HCT116 (cell line): ENCODE measurements around the gene CHN1. TPM values are rescaled to one million over a fixed set of nuclear protein-coding genes. Genes with fewer than 3 reads are reported as not detected.

Experiments used
- ATAC-seq: fragments of 200-7000 bp; cut with Tn5 transposase; 2 replicates; pipeline ENCODE4 v1.9.1; 2020; ENCODE audit warnings: mild to moderate bottlenecking, moderate library complexity
- BruUV-seq: library from RNA; stranded (reverse); fragments of 400-500 nt; replicated peaks from 2 replicates; lab custom pipeline; 2021; lab: Mats Ljungman, UMichigan
- CTCF ChIA-PET: fragments of 300-600 bp; sonication (Branson Sonifier 250); formaldehyde crosslinking; loops from one replicate; lab custom pipeline; 2021; ENCODE audit warnings: antibody characterized with exemption; lab: Charles Lee
- POLR2A ChIA-PET: fragments of 300-600, 350-600 bp; sonication (Branson Sonifier 250); formaldehyde crosslinking; loops from one replicate; lab custom pipeline; 2021; ENCODE audit warnings: antibody characterized with exemption; lab: Charles Lee
- RAD21 ChIA-PET, 2 experiments: fragments of 300-600 bp; sonication (Branson Sonifier 250); formaldehyde crosslinking; loops; one replicate each; lab custom pipeline; 2023; ENCODE audit warnings: low total read pairs in 2 of 2; ENCODE audit not compliant: uncharacterized antibody in 2 of 2, unreplicated experiment in 2 of 2, low non-redundant PET in 1 of 2; lab: Charles Lee
- DNase-seq: peaks from one replicate; pipeline ENCODE4 v3.0.0-alpha.2; 2010; ENCODE audit warnings: low read depth, low spot score
- H2AFZ ChIP-seq: fragments of 200-600 bp; shearing (Covaris generic), sonication (generic); 2 replicates; pipeline ENCODE4 v1.6.1; 2017; ENCODE audit warnings: low read depth, mixed run types, mixed read lengths, antibody characterized with exemption, low read length; ENCODE audit not compliant: poor library complexity, severe bottlenecking
- H3K27ac ChIP-seq: 2 replicates; pipeline ENCODE4 v1.5.1; 2012; ENCODE audit warnings: low read depth, low read length
- H3K27me3 ChIP-seq: fragments of 200-600 bp; sonication (generic); 2 replicates; pipeline ENCODE4 v1.6.1; 2016; ENCODE audit warnings: mixed run types, low read length, mixed read lengths; ENCODE audit not compliant: insufficient read depth
- H3K36me3 ChIP-seq, 2 experiments: fragments of 200-500 bp in 1 of 2; fragments of 200-600 bp in 1 of 2; sonication (Bioruptor generic) in 1 of 2; sonication (generic) in 1 of 2; 2 replicates each; pipeline versions ENCODE4 v1.5.1 to v1.6.1; 2014 to 2016; ENCODE audit warnings: low read length in 2 of 2, inconsistent platforms in 1 of 2, mixed read lengths in 1 of 2, mixed run types in 1 of 2; ENCODE audit not compliant: insufficient read depth in 2 of 2, control insufficient read depth in 1 of 2
- H3K4me1 ChIP-seq, 2 experiments: fragments of 200-600 bp in 1 of 2; sonication (generic) in 1 of 2; 2 replicates each; pipeline versions ENCODE4 v1.5.1 to v1.6.1; 2012 to 2017; ENCODE audit warnings: low read length in 2 of 2, inconsistent platforms in 1 of 2, mild to moderate bottlenecking in 1 of 2, mixed read lengths in 1 of 2, mixed run types in 1 of 2, moderate library complexity in 1 of 2; ENCODE audit not compliant: insufficient read depth in 2 of 2, control insufficient read depth in 1 of 2
- H3K4me2 ChIP-seq: fragments of 200-600 bp; sonication (generic); 2 replicates; pipeline ENCODE4 v1.6.1; 2017; ENCODE audit warnings: mixed run types, low read length, mixed read lengths
- H3K4me3 ChIP-seq, 2 experiments: fragments of 200-600 bp in 1 of 2; sonication (generic) in 1 of 2; replicated peaks in 1 of 2; 2 replicates each; pipeline ENCODE4 v1.5.1; 2011 to 2016; ENCODE audit warnings: low read length in 2 of 2, control low read depth in 1 of 2, low read depth in 1 of 2, mild to moderate bottlenecking in 1 of 2, mixed read lengths in 1 of 2, mixed run types in 1 of 2
- H3K79me2 ChIP-seq: fragments of 200-600 bp; sonication (generic); 2 replicates; pipeline ENCODE4 v1.6.1; 2017; ENCODE audit warnings: mild to moderate bottlenecking, mixed run types, low read length, moderate library complexity, mixed read lengths; ENCODE audit not compliant: insufficient read depth
- H3K9ac ChIP-seq: fragments of 200-600 bp; sonication (generic); 2 replicates; pipeline ENCODE4 v1.6.1; 2016; ENCODE audit warnings: low read length, mixed read lengths
- H3K9me2 ChIP-seq: fragments of 200-600 bp; sonication (generic), shearing (Covaris generic); 2 replicates; pipeline ENCODE4 v1.6.1; 2017; ENCODE audit warnings: mixed run types, mild to moderate bottlenecking, moderate library complexity; ENCODE audit not compliant: insufficient read depth
- H3K9me3 ChIP-seq, 2 experiments: fragments of 200-500 bp in 1 of 2; fragments of 200-600 bp in 1 of 2; sonication (Bioruptor generic) in 1 of 2; sonication (generic) in 1 of 2; 2 replicates each; pipeline ENCODE4 v1.6.1; 2014 to 2017; ENCODE audit warnings: low read length in 2 of 2, mixed read lengths in 2 of 2, inconsistent platforms in 1 of 2, low read depth in 1 of 2, mild to moderate bottlenecking in 1 of 2, mixed run types in 1 of 2, moderate library complexity in 1 of 2; ENCODE audit not compliant: control insufficient read depth in 1 of 2, insufficient read depth in 1 of 2
- H4K20me1 ChIP-seq: fragments of 200-600 bp; sonication (generic), shearing (Covaris generic); 2 replicates; pipeline ENCODE4 v1.6.1; 2017; ENCODE audit warnings: mixed run types, mild to moderate bottlenecking, moderate library complexity; ENCODE audit not compliant: insufficient read depth
- CBX3 ChIP-seq: IDR thresholded peaks from 2 replicates; pipeline ENCODE4 v1.6.1; 2012; ENCODE audit warnings: low read depth
- CEBPB ChIP-seq: IDR thresholded peaks from 2 replicates; pipeline ENCODE4 v1.6.1; 2012; ENCODE audit warnings: low read depth
- EZH2 ChIP-seq: fragments of 200-600 bp; sonication (generic); IDR thresholded peaks from 2 replicates; pipeline ENCODE4 v1.6.1; 2017; ENCODE audit warnings: antibody characterized with exemption, mixed run types
- FOSL1 ChIP-seq: IDR thresholded peaks from 2 replicates; pipeline ENCODE4 v1.6.1; 2012; ENCODE audit warnings: low read depth
- MAX ChIP-seq: IDR thresholded peaks from 2 replicates; pipeline ENCODE4 v1.6.1; 2012
- POLR2A ChIP-seq: IDR thresholded peaks from 2 replicates; pipeline ENCODE4 v1.7.0; 2011; ENCODE audit warnings: borderline replicate concordance; ENCODE audit not compliant: insufficient read depth, insufficient read length; ENCODE audit errors: extremely low read depth
- RAD21 ChIP-seq: IDR thresholded peaks from 2 replicates; pipeline ENCODE4 v1.6.1; 2012; ENCODE audit warnings: low read depth, mild to moderate bottlenecking
- SP1 ChIP-seq: IDR thresholded peaks from 2 replicates; pipeline ENCODE4 v1.6.1; 2012; ENCODE audit warnings: low read depth
- SRF ChIP-seq: IDR thresholded peaks from 2 replicates; pipeline ENCODE4 v1.6.1; 2012; ENCODE audit warnings: low read depth
- ZFX ChIP-seq: fragments of 450-650 bp; IDR thresholded peaks from 2 replicates; pipeline ENCODE4 v1.6.1; 2017
- intact Hi-C: fragments of 100-400 bp; cut with micrococcal nuclease; formaldehyde crosslinking; loops from 2 replicates; pipeline ENCODE4 v1.10.0; 2022
- total RNA-seq: library from RNA; stranded (reverse); gene quantifications from one replicate; pipeline ENCODE4 v1.2.1, GENCODE V29; 2021; ENCODE audit not compliant: unreplicated experiment
- TF ChIP-seq, protein P1 (sequence below): IDR thresholded peaks from 2 replicates; pipeline ENCODE4 v1.6.1; 2012; ENCODE audit warnings: low read depth

Gene CHN1
- total RNA-seq, 1 experiment from 2014 or later, result 3.6 TPM

GRCh38 chr2:174760845-174761473 is 244.2 kb downstream of the CHN1 start:
- no peak overlapping the region for H3K4me3 ChIP-seq
- H3K27me3 ChIP-seq, result no peaks in the 10 kb centered on the region
- H3K27ac ChIP-seq, result no peak overlapping the region
- no TSS peak for BruUV-seq
- no peaks in the 10 kb centered on the region for H3K79me2 ChIP-seq
- ChIA-PET RAD21 (no interaction called here), POLR2A (no interaction called here), CTCF (interaction anchor here (1.3 to 4.4 kb wide), 3 partner anchors 10 to 12 kb away, joined by 3 to 18 read pairs (median 4); no protein-coding TSS in a partner anchor)
- H3K4me1 ChIP-seq, result no peaks in the 10 kb centered on the region
- no peak overlapping the region for H3K9ac ChIP-seq
- H3K4me2 ChIP-seq, result no peak overlapping the region
- no peak for DNase-seq
- no peaks in the 10 kb centered on the region for H3K9me3 ChIP-seq
- intact Hi-C loops, result no loop called here
- H3K9me2 ChIP-seq, result no peaks in the 10 kb centered on the region
- no peak for TF ChIP-seq MAX
- no peak for TF ChIP-seq EZH2
- no peak for TF ChIP-seq FOSL1
- TF ChIP-seq POLR2A, result no peak
- TF ChIP-seq, protein P1, sequence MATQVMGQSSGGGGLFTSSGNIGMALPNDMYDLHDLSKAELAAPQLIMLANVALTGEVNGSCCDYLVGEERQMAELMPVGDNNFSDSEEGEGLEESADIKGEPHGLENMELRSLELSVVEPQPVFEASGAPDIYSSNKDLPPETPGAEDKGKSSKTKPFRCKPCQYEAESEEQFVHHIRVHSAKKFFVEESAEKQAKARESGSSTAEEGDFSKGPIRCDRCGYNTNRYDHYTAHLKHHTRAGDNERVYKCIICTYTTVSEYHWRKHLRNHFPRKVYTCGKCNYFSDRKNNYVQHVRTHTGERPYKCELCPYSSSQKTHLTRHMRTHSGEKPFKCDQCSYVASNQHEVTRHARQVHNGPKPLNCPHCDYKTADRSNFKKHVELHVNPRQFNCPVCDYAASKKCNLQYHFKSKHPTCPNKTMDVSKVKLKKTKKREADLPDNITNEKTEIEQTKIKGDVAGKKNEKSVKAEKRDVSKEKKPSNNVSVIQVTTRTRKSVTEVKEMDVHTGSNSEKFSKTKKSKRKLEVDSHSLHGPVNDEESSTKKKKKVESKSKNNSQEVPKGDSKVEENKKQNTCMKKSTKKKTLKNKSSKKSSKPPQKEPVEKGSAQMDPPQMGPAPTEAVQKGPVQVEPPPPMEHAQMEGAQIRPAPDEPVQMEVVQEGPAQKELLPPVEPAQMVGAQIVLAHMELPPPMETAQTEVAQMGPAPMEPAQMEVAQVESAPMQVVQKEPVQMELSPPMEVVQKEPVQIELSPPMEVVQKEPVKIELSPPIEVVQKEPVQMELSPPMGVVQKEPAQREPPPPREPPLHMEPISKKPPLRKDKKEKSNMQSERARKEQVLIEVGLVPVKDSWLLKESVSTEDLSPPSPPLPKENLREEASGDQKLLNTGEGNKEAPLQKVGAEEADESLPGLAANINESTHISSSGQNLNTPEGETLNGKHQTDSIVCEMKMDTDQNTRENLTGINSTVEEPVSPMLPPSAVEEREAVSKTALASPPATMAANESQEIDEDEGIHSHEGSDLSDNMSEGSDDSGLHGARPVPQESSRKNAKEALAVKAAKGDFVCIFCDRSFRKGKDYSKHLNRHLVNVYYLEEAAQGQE, result no peak
- TF ChIP-seq CBX3, result no peak
- no peak for TF ChIP-seq SP1
- no peak for TF ChIP-seq CEBPB
- TF ChIP-seq ZFX, result no peak
- TF ChIP-seq SRF, result no peak
- no peak for TF ChIP-seq RAD21
- H3K36me3 ChIP-seq, result no peaks in the 10 kb centered on the region
- no peaks in the 10 kb centered on the region for H4K20me1 ChIP-seq
- no peak for ATAC-seq
- no peak overlapping the region for H2AFZ ChIP-seq
